ENCODE measurements around the gene ACADL.

GRCh38 chr2:210262036-210262435, 36.8 kb upstream of the ACADL start:
- TF ChIP-seq POLR2A (IDR thresholded peaks at IDR 0.05; ENCODE audit: low read depth, low read length) (no peak), TAF1 (IDR thresholded peaks at IDR 0.05; ENCODE audit: low read depth, low read length) (no peak), POLR2AphosphoS5 (IDR thresholded peaks at IDR 0.05; ENCODE audit: low read depth, low read length) (no peak), PAX5 (IDR thresholded peaks at IDR 0.05; ENCODE audit: insufficient read depth, low read length, severe bottlenecking) (no peak), POU2F2 (IDR thresholded peaks at IDR 0.05; ENCODE audit: low read depth, low read length) (no peak), SPI1 (IDR thresholded peaks at IDR 0.05; ENCODE audit: low read depth, low read length) (no peak)

Data from GM12891 (cell line).